ENCODE measurements around the gene ENOSF1. TPM values are rescaled to one million over a fixed set of nuclear protein-coding genes. Genes with fewer than 3 reads are reported as not detected.
A peak's percentile ranks its signal among the peaks of the same experiment; 100 is the strongest.

The ENOSF1 gene
- total RNA-seq, 1 donor: 49.5 TPM

- DNase-seq (ENCODE audit: low read depth): no peak
- no peak for TF ChIP-seq CTCF (IDR thresholded peaks at IDR 0.05; ENCODE audit: insufficient read depth, low read length)
- no peak overlapping the region for H3K4me3 ChIP-seq (ENCODE audit: low read depth, low read length)
Observed at GRCh38 chr18:668260-668659, 44.2 kb downstream of the ENOSF1 start.

- DNase-seq (ENCODE audit: low read depth): no peak
- H3K4me3 ChIP-seq (ENCODE audit: low read depth, low read length): no peak overlapping the region
- TF ChIP-seq CTCF (IDR thresholded peaks at IDR 0.05; ENCODE audit: insufficient read depth, low read length): no peak
Observed at GRCh38 chr18:666628-667027, 45.8 kb downstream of the ENOSF1 start.

- H3K4me3 ChIP-seq (ENCODE audit: low read depth, low read length): no peak overlapping the region
- no peak for DNase-seq (ENCODE audit: low read depth)
- TF ChIP-seq CTCF (IDR thresholded peaks at IDR 0.05; ENCODE audit: insufficient read depth, low read length): peak; percentile 12
Observed at GRCh38 chr18:666177-666576, 46.3 kb downstream of the ENOSF1 start.

GRCh38 chr18:662197-662596, 50.2 kb downstream of the ENOSF1 start:
- no peak overlapping the region for H3K4me3 ChIP-seq (ENCODE audit: low read depth, low read length)

GRCh38 chr18:659597-659996, 52.8 kb downstream of the ENOSF1 start:
- no peak for TF ChIP-seq CTCF (IDR thresholded peaks at IDR 0.05; ENCODE audit: insufficient read depth, low read length)
- H3K4me3 ChIP-seq (ENCODE audit: low read depth, low read length): no peak overlapping the region
- DNase-seq (ENCODE audit: low read depth): no peak

More at GRCh38 chr18:662197-662596, 50.2 kb downstream of the ENOSF1 start:
- DNase-seq (ENCODE audit: low read depth): no peak
- TF ChIP-seq CTCF (IDR thresholded peaks at IDR 0.05; ENCODE audit: insufficient read depth, low read length): no peak

GRCh38 chr18:658947-659533, 53.4 kb downstream of the ENOSF1 start:
- DNase-seq (ENCODE audit: low read depth): no peak
- no peak for TF ChIP-seq CTCF (IDR thresholded peaks at IDR 0.05; ENCODE audit: insufficient read depth, low read length)
- H3K4me3 ChIP-seq (ENCODE audit: low read depth, low read length): peak overlapping the region; percentile 88
